ENCODE results near the gene DIO3. TPM values are rescaled to one million over a fixed set of nuclear protein-coding genes. Genes with fewer than 3 reads are reported as not detected.

Gene DIO3
- total RNA-seq, 1 donor from 2014 or later: 0.13 TPM

DNA sequence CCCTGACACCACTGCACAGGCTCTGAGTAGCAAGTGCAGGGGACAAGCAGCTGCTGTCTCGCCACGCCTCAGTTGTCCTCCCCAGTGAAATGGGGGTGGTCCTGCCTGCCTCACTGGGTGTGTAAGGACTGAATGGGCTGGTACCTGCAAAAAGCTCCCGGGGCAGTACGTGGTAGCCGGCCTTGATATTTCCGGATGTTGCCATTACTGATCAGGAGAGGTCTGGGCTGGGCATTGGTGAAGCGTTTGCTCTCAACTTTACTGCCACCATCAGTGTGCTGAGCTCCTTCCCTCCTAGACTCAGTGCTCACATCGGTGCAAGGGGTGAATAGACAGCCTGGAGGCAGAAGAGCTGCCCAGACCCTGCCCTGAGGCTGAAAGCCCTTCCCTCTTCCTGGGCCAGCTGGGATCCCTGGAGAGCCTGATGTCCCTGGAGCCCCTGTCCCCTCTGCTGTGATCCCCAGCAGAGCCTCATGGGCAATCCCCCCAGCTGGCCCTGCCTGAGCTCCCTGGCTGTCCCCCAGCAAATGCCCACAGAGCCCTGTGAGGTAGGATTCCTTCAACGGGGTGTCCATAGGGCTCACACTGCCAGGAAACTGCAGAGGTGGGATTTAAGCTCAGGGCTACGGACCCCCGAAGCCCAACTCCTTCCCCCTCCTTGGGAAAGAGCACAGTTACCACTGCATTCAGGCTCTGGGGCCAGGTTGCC lies 18.2 kb downstream of the DIO3 start:
- no peak for ATAC-seq
- no peak for DNase-seq (ENCODE audit: low spot score)

DNA sequence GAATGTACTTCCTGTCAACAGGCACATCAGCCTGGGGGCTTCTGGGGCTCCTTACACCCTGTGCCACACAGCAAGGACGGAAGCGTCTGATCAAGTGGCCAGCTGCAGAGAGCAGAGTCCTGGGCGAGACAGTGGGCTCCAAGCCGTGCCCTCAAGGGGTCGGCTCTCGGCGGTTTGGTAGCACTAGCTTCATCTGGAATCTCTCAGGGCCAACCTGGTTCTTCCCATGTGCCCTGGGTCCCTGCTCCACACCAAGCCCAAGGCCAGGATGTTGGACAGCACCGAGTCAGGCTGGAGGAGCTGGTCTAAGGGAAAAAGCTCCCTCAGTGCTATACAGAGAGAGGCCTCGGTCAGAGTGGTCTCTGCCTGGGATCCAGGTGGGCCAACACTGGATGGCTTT lies 20.5 kb downstream of the DIO3 start:
- DNase-seq (ENCODE audit: low spot score) (no peak), ATAC-seq (no peak)

DNA sequence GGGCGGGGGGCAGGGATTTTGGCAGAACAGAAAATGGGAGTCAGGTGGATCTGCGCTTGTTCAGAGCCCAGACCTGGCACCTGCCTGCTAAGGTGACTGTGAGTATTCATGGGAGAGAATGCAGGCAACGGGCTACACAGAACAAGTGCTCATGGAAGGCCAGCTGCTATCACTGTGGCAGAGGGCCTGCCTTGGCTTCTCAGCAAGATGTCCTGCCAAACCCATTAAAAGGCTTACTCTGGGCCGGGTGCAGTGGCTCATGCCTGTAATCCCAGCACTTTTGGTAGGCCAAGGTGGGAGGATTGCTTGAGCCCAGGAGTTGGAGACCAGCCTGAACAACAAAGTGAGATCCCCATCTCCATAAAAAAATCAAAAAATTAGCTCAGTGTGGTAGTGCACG lies 21.0 kb downstream of the DIO3 start:
- ATAC-seq (no peak), DNase-seq (ENCODE audit: low spot score) (no peak)

DNA sequence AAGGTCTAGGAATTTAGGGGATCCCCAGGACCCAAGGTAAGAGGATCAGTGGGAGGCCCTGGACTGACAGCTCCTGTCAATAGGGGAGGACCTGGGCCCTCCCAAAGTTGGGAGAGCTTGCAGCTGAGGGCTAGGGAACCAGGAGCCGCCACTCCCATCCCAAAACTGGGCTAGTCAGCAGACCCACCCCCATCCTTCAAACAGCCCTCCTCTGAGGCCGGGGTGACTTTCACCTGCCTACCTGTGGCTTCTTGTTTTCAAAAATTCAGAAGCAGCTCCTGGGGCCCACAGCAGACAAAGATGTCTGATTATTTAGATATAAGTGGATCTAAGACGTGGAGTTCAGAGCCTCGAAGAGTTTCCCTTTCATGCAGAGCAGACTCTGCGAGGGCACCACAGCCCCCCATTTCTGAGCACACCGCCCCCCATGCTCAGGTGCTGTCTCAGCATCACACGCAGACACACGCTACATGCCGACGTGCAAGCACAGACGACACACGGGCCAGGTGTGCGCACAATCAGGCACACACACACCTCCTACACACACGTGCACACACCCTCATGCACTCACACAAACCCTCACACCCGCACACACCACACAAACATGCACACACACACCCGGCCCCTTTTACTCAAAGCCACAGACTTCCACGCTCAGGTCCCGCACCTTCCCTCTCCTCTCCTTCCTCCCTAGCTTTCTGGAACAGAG lies 21.9 kb downstream of the DIO3 start:
- ATAC-seq: no peak

DNA sequence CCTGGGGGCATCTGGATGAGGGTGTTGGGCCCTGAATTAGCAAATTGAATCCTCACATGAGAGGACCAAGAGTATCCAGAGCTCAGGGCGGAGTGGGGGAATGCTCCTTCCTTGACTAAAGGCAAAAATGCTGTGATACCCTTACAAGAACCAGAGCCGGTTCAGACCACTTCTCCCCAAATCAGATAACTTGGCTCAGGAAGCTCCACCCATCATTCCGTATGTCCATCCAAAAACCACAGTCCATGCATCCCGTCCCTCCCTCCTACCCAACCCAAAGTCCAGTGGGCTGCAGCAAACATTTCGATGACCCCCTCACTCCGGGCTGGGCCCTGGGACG lies 22.4 kb downstream of the DIO3 start:
- DNase-seq (ENCODE audit: low spot score) (no peak), ATAC-seq (no peak)

More for the DNA sequence above, 21.9 kb downstream of the DIO3 start:
- no peak for DNase-seq (ENCODE audit: low spot score)

DNA sequence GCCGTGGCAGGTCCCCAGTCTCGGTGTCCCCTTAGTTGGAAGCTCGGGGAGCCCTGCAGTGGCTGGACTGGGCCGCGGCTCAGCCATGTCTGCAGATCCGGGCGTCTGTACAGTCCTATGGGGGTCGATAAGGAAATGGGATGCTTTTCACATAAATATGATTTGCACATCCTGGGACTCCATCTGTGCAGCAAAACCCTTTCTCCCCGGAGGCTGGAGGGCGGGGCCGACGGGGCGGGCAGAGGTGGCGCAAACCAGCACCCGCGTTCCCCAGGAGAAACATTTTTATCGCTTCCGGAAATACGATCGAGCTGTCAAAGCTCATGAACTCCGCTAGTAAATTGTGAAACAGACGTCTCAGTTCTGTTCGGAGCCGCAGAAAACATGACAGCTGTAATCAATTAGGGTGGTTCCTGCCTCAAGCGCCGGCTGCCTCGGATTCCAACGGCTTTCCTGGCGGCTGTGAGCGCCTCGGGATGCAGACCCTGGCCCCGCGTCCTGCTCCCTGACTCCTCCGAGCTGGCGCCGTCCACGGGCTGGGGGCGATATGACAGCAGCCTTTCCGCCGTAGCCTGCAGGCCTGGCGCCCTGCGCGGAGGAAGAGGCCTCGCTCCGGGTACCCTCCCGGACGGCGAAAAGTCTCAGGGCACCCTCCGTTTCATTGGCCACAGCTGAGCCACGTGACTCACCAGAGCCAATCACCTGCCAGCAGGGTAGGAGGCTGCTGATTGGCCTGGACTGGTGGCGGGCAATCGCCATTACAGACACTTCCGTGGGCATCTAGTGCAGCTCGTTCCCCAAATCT lies 23.0 kb downstream of the DIO3 start:
- DNase-seq (ENCODE audit: low spot score) (no peak), ATAC-seq (no peak)

DNA sequence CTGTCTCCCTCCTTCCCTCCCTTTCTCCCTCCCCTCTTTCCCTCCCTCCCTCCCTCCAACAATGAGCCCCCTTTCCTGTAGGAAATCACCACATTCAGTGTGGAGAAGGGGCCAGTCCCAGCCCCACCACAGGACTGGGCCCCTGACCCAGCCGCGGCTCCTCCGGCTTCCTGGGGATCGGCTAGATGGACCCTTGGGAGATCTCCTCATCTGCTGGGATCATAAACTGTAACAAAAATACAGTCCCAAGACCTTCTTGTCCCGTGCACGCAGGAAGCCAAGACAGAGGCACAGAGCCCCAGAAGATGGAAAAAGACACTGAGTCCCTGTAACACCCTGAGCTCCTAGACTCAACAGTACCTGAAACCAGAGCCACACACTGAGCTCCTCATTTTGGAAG lies 23.9 kb downstream of the DIO3 start:
- ATAC-seq (no peak), DNase-seq (ENCODE audit: low spot score) (no peak)

DNA sequence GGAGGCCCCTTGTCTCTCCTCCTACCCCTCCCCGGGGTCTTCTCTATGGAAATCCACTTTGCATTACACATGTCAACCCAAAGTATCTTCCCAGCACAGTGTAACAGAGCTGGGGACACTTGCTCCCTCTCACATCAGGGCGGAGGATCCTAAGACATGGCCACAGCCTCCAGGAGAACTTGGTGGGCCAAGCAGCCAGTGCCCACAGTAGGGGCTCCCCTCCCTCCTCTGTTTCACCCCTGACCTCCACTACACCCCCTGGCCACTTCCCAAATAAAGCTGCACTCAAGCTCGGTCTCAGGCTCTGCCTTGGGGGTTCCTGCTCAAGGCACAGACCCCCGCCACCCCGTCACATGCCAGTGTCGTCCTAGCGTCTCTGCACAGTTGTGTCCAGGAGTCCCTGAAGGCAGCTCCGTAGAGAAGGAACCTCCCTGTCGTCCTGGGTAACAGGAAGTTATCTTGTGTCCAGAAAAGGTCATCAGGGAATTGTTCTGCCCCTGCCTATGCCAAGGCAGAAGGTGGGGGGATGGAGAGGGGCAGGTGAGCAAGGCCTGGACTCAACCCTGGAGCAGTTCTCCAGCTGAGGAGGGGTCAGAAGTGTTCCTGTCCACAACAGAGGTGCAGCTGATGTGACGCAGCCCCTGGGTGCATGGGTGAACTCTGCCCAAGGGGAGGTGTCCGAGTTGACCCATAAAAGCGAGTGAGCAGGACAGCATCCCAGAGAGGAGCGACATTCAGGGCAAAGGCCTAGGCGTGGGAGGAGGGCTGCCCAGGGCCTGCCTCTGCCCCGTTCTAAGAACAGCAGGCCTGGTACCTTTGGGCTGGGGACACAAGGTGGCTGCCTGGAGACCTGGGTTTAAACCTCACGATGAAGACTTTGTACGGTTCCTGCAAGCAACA lies 25.5 kb downstream of the DIO3 start:
- ATAC-seq: no peak

DNA sequence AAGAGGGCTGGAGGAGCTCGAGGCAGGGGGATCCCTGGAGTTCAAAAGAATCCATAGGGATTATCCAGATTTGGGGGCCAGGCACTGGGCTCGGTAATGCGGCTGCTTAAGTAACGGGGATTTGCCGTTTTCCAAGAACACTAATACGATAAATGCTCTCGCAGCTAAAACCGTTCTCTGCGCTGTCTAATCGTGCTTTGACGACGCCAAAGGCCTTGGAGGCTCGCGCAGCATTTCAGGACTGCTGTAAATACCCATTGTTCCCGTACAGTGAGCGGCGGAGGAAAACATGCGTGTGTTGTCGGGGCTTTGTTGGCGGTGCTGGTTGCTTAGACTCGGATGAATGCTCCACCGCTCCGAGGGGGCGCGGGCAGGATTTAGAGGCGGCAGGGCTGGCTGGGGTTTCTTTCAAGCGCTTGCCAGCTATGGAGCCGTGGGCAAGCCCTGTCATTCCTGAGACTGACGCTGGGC lies 26.2 kb downstream of the DIO3 start:
- DNase-seq (ENCODE audit: low spot score): no peak
- ATAC-seq: no peak

More for the DNA sequence above, 25.5 kb downstream of the DIO3 start:
- DNase-seq (ENCODE audit: low spot score): no peak

DNA sequence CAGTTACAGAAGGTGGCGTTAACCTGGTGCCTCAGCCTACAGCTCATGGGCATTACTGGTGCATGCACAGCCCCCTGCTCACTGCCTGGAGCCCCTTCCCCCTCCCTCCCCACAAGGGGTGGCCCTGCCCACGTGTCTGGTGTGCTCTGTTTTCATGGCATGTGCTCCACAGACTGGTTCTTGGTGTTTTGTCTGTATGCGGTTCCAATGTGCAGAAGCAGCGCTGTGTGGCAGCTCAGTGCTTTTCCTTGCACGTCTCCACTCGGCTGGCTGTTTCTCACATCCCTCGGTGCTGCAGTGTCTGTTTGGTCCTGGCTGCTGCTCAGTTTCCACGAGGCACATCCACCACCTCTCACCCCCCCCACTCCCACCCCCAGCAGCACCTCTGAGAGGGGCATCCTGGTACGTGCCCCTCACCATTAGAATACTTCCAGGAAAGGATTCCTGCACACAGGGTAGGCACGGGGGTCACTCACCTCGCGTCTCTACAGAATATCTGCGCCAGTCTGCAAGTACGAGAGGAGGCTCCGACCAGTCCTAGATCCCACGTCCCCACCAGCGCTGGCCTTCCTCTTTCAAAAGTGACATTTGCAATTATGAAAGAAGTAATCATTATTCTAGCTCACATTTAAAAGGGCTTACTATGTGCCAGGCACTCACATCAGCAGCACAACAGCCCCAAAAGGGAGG lies 27.1 kb downstream of the DIO3 start:
- ATAC-seq (no peak), DNase-seq (ENCODE audit: low spot score) (peak; percentile 19)

DNA sequence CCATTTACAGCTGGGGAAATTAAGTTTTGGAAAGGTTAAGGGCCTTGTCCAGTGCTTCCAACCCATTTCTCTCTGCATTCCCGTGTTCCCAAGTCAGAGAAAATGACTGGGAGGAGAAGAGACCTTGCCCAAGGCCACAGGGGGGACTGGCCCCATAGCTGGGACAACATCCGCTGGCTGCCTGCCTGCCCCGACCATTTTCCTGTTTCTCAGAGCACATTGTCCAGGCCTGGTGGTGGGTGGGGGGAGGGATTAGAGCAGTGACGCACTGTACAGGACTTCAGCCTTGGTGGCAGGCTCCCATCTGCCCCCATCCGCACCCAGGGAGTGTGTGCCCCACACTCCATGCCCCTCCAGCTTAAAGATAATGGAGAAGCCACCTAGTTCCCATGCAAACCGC lies 27.7 kb downstream of the DIO3 start:
- ATAC-seq: no peak
- DNase-seq (ENCODE audit: low spot score): peak; percentile 38

DNA sequence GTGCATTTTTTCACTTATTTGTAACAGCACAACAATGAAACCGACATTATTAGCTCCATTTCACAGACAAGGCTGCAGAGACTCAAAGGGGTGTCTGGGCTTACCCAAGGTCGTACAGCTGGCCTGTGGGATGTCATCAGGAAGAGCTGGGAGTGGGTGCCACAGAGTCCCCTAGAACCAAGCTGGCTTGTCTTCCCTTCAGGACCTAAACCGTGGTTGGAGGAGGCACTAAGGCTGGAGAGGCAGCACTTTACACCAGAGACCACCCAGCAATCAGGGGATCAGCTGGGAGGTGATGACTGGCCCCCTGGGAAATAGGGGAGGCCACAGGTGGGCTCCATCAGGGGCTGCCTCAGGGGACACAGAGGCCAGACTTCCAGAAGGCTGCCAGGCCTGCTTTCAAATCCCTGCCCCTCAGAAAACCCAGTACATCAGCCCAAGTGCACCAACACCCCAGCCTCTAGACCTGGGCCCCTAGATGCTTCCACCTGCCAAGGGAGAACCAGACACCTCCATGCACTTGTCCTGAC lies 28.3 kb downstream of the DIO3 start:
- ATAC-seq (no peak), DNase-seq (ENCODE audit: low spot score) (peak; percentile 19)

DNA sequence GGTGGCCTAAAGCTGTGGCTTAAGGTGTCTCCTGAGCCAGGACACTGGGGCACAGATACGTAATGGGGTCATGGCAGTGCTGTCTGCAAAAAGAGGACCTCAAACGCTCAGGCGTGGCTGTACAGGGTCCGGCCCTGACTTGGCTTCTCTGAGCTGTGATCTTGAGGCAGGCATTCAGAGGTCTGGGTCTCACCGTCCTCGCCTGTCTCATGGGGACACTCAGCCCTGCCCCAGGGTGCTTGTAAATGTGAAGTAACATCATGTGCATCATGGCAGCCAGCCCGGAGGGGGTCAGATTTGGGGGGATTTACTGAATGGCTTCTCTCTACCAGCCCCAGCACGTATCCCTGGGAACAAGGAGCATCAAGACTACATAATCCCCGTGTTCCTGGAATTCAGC lies 28.8 kb downstream of the DIO3 start:
- ATAC-seq (no peak), DNase-seq (ENCODE audit: low spot score) (no peak)

DNA sequence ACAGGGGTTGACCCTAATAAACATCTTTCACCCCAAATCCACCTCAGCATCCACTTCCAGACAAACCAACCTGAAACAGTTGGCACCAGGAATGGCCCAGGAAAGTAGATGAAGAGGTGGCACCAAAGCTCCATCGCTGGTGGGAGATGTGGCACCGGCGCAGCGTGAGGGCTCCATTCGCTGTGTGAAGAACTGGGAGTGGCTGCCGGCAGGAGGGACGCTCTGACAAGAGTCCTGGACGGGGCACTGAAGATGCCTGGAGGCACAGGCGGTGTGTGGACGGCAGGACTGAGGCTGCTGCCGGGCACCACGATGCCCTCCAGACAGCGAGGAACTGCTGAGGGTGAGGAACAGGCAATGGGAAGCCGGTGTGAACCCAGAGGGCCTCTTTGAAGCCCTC lies 29.3 kb downstream of the DIO3 start:
- ATAC-seq: no peak

DNA sequence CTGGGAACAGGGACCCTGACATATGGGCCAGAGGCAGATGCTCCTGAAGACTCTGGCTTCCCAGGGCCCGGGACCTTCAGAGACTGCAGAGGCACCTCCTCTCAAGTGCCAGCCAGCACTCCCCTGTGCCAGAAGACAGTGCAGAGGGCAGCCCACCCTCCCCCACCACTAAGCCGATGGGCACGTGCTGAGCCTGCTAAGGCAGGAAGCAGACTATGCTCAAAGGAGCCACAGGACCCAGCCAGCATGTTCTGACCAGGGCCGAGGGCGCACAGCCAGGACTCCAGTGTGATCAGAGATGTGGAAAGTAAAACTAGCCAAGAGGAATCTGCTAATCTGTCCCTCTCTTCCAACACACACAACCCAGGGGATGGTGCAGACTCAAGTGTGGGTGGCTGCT lies 29.8 kb downstream of the DIO3 start:
- DNase-seq (ENCODE audit: low spot score): peak; percentile 39
- no peak for ATAC-seq

More for the DNA sequence above, 29.3 kb downstream of the DIO3 start:
- peak; percentile 32 for DNase-seq (ENCODE audit: low spot score)

DNA sequence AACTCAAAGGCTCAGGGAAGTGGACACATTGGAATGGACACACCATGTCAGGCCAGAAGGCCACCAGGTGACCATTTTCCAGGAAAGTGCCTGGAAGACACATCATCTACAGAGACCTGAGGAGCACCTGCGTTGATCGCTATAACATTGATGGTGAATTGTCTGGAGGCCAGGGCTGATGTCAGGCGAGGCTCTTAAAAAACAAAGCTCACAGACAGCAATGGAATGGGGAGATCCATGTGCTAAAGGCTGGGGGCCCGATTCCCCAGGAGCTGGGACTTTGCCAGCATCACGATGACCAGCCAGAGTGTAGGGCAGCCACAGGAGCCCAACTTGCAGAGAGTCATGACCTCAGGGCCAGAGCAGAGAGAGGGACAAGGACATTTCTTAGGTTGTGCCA lies 30.3 kb downstream of the DIO3 start:
- DNase-seq (ENCODE audit: low spot score) (no peak), ATAC-seq (no peak)

DNA sequence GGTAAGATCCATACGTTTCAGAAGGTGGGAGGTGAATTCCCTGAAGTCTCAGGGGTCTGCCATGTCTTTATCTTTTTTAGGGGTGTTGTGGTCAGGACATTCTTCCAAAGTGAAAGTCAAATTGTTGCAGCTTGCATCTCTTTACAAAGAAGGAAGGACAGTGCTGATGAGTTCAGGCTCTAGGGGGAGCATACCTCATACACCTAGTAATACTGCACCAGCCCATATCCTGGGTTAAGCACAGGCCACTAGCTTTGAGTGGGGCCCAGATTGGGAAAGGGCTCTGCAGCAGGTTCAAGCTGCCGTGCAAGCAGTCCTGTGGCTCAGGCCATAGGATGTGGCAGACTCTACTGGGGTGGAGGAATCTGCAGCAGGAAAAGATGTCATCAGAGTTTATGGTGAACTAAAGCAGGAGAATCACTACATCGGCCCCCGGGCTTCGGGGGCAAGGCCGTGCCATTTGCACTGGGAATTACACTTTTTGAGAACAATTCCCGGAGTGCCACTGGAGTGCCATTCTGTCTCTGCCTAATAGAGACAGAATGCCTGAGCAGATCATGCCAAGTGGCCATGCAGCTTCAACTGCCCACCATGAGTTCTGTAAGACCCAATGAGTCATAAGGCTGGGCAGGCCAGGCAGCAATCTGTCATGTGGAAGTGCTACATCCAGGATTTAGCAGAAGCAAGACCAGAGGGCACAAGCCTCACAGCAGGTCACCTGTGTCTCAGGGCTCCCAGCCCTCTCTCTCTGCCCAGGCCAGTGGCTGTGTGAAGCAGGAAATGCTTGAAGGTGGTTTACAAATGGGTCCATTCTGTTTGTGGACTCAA lies 32.3 kb downstream of the DIO3 start:
- DNase-seq (ENCODE audit: low spot score): no peak
- no peak for ATAC-seq

DNA sequence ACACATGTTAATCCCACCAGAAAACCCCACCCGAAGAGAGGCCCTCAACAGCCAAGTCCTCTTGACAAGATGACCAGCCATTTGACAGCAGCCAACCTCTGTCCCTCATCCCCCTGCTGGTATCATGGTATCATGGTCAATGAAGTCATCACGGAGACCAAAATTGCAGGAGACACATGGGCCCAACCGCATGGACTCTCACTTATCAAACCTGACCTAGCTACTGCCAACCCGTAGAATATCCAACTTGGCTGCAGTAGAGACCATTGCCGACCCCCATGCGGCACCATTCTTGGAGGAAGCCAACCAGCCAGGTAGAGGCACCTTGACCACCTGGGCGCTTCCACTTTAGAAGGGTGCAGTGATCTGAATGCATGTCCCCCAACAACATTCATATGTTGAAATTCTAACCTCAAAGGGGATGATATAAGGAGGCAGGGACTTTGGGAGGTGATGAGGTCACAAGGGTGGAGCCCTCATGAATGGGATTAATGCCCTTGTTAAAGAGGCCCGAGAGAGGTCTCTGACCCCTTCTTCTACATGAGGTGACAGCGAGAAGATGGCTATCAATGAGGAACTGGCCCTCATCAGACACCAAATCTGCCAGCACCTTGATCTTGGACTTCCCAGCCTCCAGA lies 33.3 kb downstream of the DIO3 start:
- ATAC-seq (no peak), DNase-seq (ENCODE audit: low spot score) (no peak)

DNA sequence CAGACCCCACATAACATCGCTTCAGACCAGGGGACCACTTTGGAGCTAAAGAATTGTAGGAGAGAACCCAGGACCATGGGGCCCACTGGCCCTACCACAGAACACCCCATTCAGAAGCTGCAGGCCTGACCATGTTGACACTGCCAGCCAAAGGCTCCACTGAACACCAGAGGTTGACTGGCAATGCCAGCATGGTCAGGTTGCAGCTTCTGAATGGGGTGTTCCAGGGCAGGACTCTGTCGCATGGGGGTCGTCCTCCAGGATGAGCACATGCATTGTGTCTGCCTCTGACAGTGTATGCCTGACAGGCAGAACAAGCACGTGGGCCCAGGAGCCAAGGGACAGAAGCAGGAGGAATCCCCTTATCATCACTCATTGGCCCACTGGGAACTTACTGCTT lies 34.1 kb downstream of the DIO3 start:
- ATAC-seq: no peak

More for the DNA sequence above, 34.1 kb downstream of the DIO3 start:
- DNase-seq (ENCODE audit: low spot score): no peak

All from left lobe of liver (tissue), 2 donors.